Measurements from ENCODE around the gene BAIAP2L1.

DNA sequence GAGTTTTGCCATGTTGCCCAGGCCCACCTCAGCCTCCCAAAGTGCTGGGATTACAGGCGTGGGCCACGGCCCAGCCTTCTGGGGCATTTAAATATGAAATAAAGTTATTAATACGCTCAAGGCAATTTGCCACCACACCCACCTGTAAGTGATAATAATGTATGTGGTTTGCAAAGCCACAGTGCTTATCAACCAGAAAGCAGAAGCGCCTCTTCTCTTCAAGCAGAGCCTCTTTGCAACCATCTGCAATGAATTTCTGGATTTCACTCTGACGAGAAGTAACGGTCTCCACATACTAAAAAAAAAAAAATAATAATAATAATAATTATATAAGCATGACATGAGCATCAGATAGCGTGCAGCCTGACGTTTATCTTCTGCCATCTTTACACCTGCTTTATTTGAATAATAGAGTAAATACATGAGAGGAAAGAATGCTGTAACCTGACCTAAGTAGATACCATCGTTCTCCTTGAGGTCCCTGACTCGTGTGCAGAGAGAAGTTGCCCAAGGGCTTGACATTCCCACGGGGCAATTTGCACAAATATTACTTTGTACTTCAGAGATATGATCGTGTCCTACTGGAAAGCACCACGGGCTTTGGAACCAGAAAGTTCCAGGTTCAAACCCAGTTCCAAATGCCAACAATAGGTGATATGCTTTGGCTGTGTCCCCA, 85.4 kb downstream of the BAIAP2L1 start:
- TF ChIP-seq EZH2 (IDR thresholded peaks at IDR 0.05; ENCODE audit: borderline replicate concordance, low read depth, low read length, severe bottlenecking) (no peak), POLR2A (IDR thresholded peaks at IDR 0.05; ENCODE audit: low read depth, low read length) (no peak)

All from endothelial cell of umbilical vein (primary cell).